Endothelial cell (in vitro differentiated cells): ENCODE data around the gene SPATS2. TPM values are rescaled to one million over a fixed set of nuclear protein-coding genes. Genes with fewer than 3 reads are reported as not detected.

Experiments
- DNase-seq: peaks from one replicate; pipeline ENCODE4 v3.0.0; 2021; ENCODE audit warnings: low spot score
- H3K27ac Mint-ChIP-seq: one replicate; pipeline ENCODE4 v1.8.0; 2021; ENCODE audit warnings: mixed read lengths, inconsistent platforms; ENCODE audit not compliant: unreplicated experiment
- H3K27me3 Mint-ChIP-seq: one replicate; pipeline ENCODE4 v1.8.0; 2021; ENCODE audit warnings: mild to moderate bottlenecking, moderate library complexity, mixed read lengths, inconsistent platforms; ENCODE audit not compliant: unreplicated experiment
- H3K36me3 Mint-ChIP-seq: one replicate; pipeline ENCODE4 v1.8.0; 2021; ENCODE audit warnings: mild to moderate bottlenecking, low read depth, mixed read lengths, inconsistent platforms; ENCODE audit not compliant: unreplicated experiment
- H3K4me1 Mint-ChIP-seq: one replicate; pipeline ENCODE4 v1.8.0; 2021; ENCODE audit warnings: mild to moderate bottlenecking, mixed read lengths, inconsistent platforms; ENCODE audit not compliant: unreplicated experiment
- H3K4me3 Mint-ChIP-seq: one replicate; pipeline ENCODE4 v1.8.0; 2021; ENCODE audit warnings: mild to moderate bottlenecking, mixed read lengths, inconsistent platforms; ENCODE audit not compliant: unreplicated experiment
- H3K9me3 Mint-ChIP-seq: one replicate; pipeline ENCODE4 v1.8.0; 2021; ENCODE audit warnings: mixed read lengths, inconsistent platforms; ENCODE audit not compliant: unreplicated experiment
- total RNA-seq: library from RNA; stranded (reverse); fragmentation: NEBNext Ultra II Directional; extraction: Animal tissue kit (Norgen Biotek cat#: 25700); gene quantifications from one replicate; pipeline ENCODE4 v1.2.1, GENCODE V29; 2021; ENCODE audit not compliant: unreplicated experiment
- TF ChIP-seq, protein P1 (sequence below): fragments of 200-600 bp; sonication (generic); IDR thresholded peaks from one replicate; pipeline ENCODE4 v1.5.0; 2021; ENCODE audit warnings: antibody characterized with exemption; ENCODE audit not compliant: unreplicated experiment

Gene SPATS2
- total RNA-seq, 1 donor from 2014 or later = 37.3 TPM

DNA sequence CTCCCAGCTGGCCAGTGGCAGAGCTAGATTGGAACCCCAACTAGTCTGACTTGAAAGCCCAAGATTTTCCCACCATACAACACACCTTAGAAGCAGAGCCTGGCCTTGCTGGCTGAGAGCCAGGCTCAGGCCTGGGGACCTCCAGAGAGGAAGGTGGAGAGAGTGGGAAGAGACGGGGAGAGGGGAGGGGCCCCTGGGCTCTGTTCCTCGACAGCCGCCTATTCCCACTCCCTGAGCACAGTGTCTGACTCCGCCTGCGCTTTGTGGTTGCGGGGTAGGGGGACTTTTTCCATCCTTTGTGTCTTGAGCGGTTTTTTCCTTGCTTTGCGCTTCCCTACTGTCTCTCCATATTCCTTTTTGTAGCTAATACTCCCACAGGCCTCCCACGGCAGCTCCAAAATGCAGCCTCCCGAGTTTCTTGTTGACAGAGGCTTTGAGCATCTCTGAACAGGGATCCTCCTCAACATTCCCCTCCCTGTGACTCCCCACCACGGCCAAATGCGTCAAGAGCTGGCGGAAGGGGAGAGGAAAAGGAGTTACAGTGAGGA is 167.5 kb downstream of the SPATS2 start:
- no peak for DNase-seq
- no peak overlapping the region for H3K4me3 Mint-ChIP-seq
- no peaks in the 10 kb centered on the region for H3K9me3 Mint-ChIP-seq
- TF ChIP-seq, protein P1, sequence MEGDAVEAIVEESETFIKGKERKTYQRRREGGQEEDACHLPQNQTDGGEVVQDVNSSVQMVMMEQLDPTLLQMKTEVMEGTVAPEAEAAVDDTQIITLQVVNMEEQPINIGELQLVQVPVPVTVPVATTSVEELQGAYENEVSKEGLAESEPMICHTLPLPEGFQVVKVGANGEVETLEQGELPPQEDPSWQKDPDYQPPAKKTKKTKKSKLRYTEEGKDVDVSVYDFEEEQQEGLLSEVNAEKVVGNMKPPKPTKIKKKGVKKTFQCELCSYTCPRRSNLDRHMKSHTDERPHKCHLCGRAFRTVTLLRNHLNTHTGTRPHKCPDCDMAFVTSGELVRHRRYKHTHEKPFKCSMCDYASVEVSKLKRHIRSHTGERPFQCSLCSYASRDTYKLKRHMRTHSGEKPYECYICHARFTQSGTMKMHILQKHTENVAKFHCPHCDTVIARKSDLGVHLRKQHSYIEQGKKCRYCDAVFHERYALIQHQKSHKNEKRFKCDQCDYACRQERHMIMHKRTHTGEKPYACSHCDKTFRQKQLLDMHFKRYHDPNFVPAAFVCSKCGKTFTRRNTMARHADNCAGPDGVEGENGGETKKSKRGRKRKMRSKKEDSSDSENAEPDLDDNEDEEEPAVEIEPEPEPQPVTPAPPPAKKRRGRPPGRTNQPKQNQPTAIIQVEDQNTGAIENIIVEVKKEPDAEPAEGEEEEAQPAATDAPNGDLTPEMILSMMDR = no peak
- no peak overlapping the region for H3K27ac Mint-ChIP-seq
- H3K27me3 Mint-ChIP-seq = peaks cover 15% of the 10 kb centered on the region
- H3K4me1 Mint-ChIP-seq = peaks cover 4% of the 10 kb centered on the region
- no peaks in the 10 kb centered on the region for H3K36me3 Mint-ChIP-seq

- DNase-seq = no peak
- peaks cover 5% of the 10 kb centered on the region for H3K4me1 Mint-ChIP-seq
- H3K27ac Mint-ChIP-seq = no peak overlapping the region
- no peaks in the 10 kb centered on the region for H3K36me3 Mint-ChIP-seq
- TF ChIP-seq, protein P1 = no peak
- H3K27me3 Mint-ChIP-seq = peaks cover 25% of the 10 kb centered on the region
- H3K9me3 Mint-ChIP-seq = no peaks in the 10 kb centered on the region
- no peak overlapping the region for H3K4me3 Mint-ChIP-seq
Observed at GRCh38 chr12:49535921-49536525, 168.8 kb downstream of the SPATS2 start.

DNA sequence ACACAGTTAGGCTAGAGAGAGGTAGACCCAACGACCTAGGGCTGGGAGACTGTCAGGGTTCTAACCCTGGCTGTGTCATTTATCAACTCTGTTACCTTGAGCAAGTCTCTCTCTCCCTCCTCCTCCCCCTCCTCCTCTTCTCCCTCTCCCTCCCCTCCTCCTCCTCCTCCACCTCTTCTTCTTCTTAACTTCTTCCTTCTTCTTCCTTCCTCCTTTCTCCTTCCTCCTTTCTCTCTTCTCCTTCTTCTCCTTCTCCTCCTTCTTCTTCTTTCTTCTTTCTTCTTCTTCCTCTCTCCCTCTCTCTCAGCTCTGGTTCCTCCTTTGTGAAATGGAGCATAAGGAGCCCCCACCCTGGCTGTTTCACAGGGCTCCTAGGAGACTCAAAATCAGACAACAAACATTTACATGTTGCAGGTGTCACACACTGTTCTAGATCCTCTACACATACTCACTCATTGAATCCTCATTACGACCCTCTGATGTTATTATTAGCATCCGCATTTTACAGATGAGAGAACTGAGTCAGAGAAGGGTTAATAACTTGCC is 169.3 kb downstream of the SPATS2 start:
- DNase-seq = no peak
- TF ChIP-seq, protein P1 = no peak
- Mint-ChIP-seq H3K4me1 (peaks cover 10% of the 10 kb centered on the region), H3K4me3 (no peak overlapping the region), H3K9me3 (no peaks in the 10 kb centered on the region), H3K27me3 (peaks cover 30% of the 10 kb centered on the region), H3K36me3 (no peaks in the 10 kb centered on the region), H3K27ac (peak overlapping the region; percentile 52)

GRCh38 chr12:49537231-49537751 is 170.0 kb downstream of the SPATS2 start:
- peaks cover 13% of the 10 kb centered on the region for H3K4me1 Mint-ChIP-seq
- peak overlapping the region; percentile 31 for H3K4me3 Mint-ChIP-seq
- no peaks in the 10 kb centered on the region for H3K36me3 Mint-ChIP-seq
- peaks cover 32% of the 10 kb centered on the region for H3K27me3 Mint-ChIP-seq
- no peak for DNase-seq
- H3K27ac Mint-ChIP-seq = peak overlapping the region; percentile 52
- TF ChIP-seq, protein P1 = no peak
- H3K9me3 Mint-ChIP-seq = no peaks in the 10 kb centered on the region
